Stomach (tissue), 4 donors: ENCODE results near the gene ZNF787.
"Not testable (repeated sequence)": the region's sequence is repeated elsewhere in the genome, so short reads cannot be mapped to it uniquely, and the experiment has no call there.

Experiments used
- CTCF ChIP-seq, 7 experiments: fragments of 450-650 bp in 4 of 7; fragments of 200-600 bp in 3 of 7; sonication (generic) in 3 of 7; IDR thresholded peaks; one replicate each; pipeline ENCODE4 v1.5.1; 2016 to 2019; ENCODE audit warnings: antibody characterized with exemption in 7 of 7, control low read depth in 2 of 7, mild to moderate bottlenecking in 1 of 7
- POLR2A ChIP-seq, 4 donors: fragments of 450-650 bp; IDR thresholded peaks; one replicate each; pipeline ENCODE4 v1.6.1; 2016; ENCODE audit warnings: antibody characterized with exemption in 4 of 4, control low read depth in 2 of 4, mild to moderate bottlenecking in 1 of 4, moderate library complexity in 1 of 4
- POLR2AphosphoS5 ChIP-seq, 3 donors: sonication (generic); formaldehyde crosslinking; IDR thresholded peaks; one replicate each; pipeline ENCODE4 v1.6.1; 2016; ENCODE audit warnings: antibody characterized with exemption in 3 of 3

GRCh38 chr19:56098237-56098636 is 22.9 kb downstream of the ZNF787 start:
- not testable (repeated sequence) for TF ChIP-seq CTCF, POLR2AphosphoS5, POLR2A (IDR thresholded peaks at IDR 0.05)
